GM12892 (cell line): ENCODE results near the gene PTPRN2.

Experiments
- POLR2AphosphoS5 ChIP-seq: IDR thresholded peaks from 2 replicates; pipeline ENCODE4 v1.6.1; 2011; ENCODE audit warnings: low read depth, low read length, control low read depth
- TAF1 ChIP-seq: IDR thresholded peaks from 2 replicates; pipeline ENCODE4 v1.6.1; 2011; ENCODE audit warnings: low read depth, mild to moderate bottlenecking, control low read depth, low read length, borderline replicate concordance

- no peak for TF ChIP-seq TAF1
- TF ChIP-seq POLR2AphosphoS5: no peak
Measured at GRCh38 chr7:157719705-157720655, 867.6 kb downstream of the PTPRN2 start.
